HCT116 (cell line): ENCODE data around the gene GUK1. TPM values are rescaled to one million over a fixed set of nuclear protein-coding genes. Genes with fewer than 3 reads are reported as not detected.

Experiments
- ATAC-seq: fragments of 200-7000 bp; cut with Tn5 transposase; 2 replicates; pipeline ENCODE4 v1.9.1; 2020; ENCODE audit warnings: mild to moderate bottlenecking, moderate library complexity
- BruUV-seq: library from RNA; stranded (reverse); fragments of 400-500 nt; replicated peaks from 2 replicates; lab custom pipeline; 2021; lab: Mats Ljungman, UMichigan
- CTCF ChIA-PET: fragments of 300-600 bp; sonication (Branson Sonifier 250); formaldehyde crosslinking; loops from one replicate; lab custom pipeline; 2021; ENCODE audit warnings: antibody characterized with exemption; lab: Charles Lee
- POLR2A ChIA-PET: fragments of 300-600, 350-600 bp; sonication (Branson Sonifier 250); formaldehyde crosslinking; loops from one replicate; lab custom pipeline; 2021; ENCODE audit warnings: antibody characterized with exemption; lab: Charles Lee
- RAD21 ChIA-PET, 2 experiments: fragments of 300-600 bp; sonication (Branson Sonifier 250); formaldehyde crosslinking; loops; one replicate each; lab custom pipeline; 2023; ENCODE audit warnings: low total read pairs in 2 of 2; ENCODE audit not compliant: uncharacterized antibody in 2 of 2, unreplicated experiment in 2 of 2, low non-redundant PET in 1 of 2; lab: Charles Lee
- DNase-seq: peaks from one replicate; pipeline ENCODE4 v3.0.0-alpha.2; 2010; ENCODE audit warnings: low read depth, low spot score
- H2AFZ ChIP-seq: fragments of 200-600 bp; shearing (Covaris generic), sonication (generic); 2 replicates; pipeline ENCODE4 v1.6.1; 2017; ENCODE audit warnings: low read depth, mixed run types, mixed read lengths, antibody characterized with exemption, low read length; ENCODE audit not compliant: poor library complexity, severe bottlenecking
- H3K27ac ChIP-seq: 2 replicates; pipeline ENCODE4 v1.5.1; 2012; ENCODE audit warnings: low read depth, low read length
- H3K27me3 ChIP-seq: fragments of 200-600 bp; sonication (generic); 2 replicates; pipeline ENCODE4 v1.6.1; 2016; ENCODE audit warnings: mixed run types, low read length, mixed read lengths; ENCODE audit not compliant: insufficient read depth
- H3K36me3 ChIP-seq, 2 experiments: fragments of 200-500 bp in 1 of 2; fragments of 200-600 bp in 1 of 2; sonication (Bioruptor generic) in 1 of 2; sonication (generic) in 1 of 2; 2 replicates each; pipeline versions ENCODE4 v1.5.1 to v1.6.1; 2014 to 2016; ENCODE audit warnings: low read length in 2 of 2, inconsistent platforms in 1 of 2, mixed read lengths in 1 of 2, mixed run types in 1 of 2; ENCODE audit not compliant: insufficient read depth in 2 of 2, control insufficient read depth in 1 of 2
- H3K4me1 ChIP-seq, 2 experiments: fragments of 200-600 bp in 1 of 2; sonication (generic) in 1 of 2; 2 replicates each; pipeline versions ENCODE4 v1.5.1 to v1.6.1; 2012 to 2017; ENCODE audit warnings: low read length in 2 of 2, inconsistent platforms in 1 of 2, mild to moderate bottlenecking in 1 of 2, mixed read lengths in 1 of 2, mixed run types in 1 of 2, moderate library complexity in 1 of 2; ENCODE audit not compliant: insufficient read depth in 2 of 2, control insufficient read depth in 1 of 2
- H3K4me2 ChIP-seq: fragments of 200-600 bp; sonication (generic); 2 replicates; pipeline ENCODE4 v1.6.1; 2017; ENCODE audit warnings: mixed run types, low read length, mixed read lengths
- H3K4me3 ChIP-seq, 2 experiments: fragments of 200-600 bp in 1 of 2; sonication (generic) in 1 of 2; replicated peaks in 1 of 2; 2 replicates each; pipeline ENCODE4 v1.5.1; 2011 to 2016; ENCODE audit warnings: low read length in 2 of 2, control low read depth in 1 of 2, low read depth in 1 of 2, mild to moderate bottlenecking in 1 of 2, mixed read lengths in 1 of 2, mixed run types in 1 of 2
- H3K79me2 ChIP-seq: fragments of 200-600 bp; sonication (generic); 2 replicates; pipeline ENCODE4 v1.6.1; 2017; ENCODE audit warnings: mild to moderate bottlenecking, mixed run types, low read length, moderate library complexity, mixed read lengths; ENCODE audit not compliant: insufficient read depth
- H3K9ac ChIP-seq: fragments of 200-600 bp; sonication (generic); 2 replicates; pipeline ENCODE4 v1.6.1; 2016; ENCODE audit warnings: low read length, mixed read lengths
- H3K9me2 ChIP-seq: fragments of 200-600 bp; sonication (generic), shearing (Covaris generic); 2 replicates; pipeline ENCODE4 v1.6.1; 2017; ENCODE audit warnings: mixed run types, mild to moderate bottlenecking, moderate library complexity; ENCODE audit not compliant: insufficient read depth
- H3K9me3 ChIP-seq, 2 experiments: fragments of 200-500 bp in 1 of 2; fragments of 200-600 bp in 1 of 2; sonication (Bioruptor generic) in 1 of 2; sonication (generic) in 1 of 2; 2 replicates each; pipeline ENCODE4 v1.6.1; 2014 to 2017; ENCODE audit warnings: low read length in 2 of 2, mixed read lengths in 2 of 2, inconsistent platforms in 1 of 2, low read depth in 1 of 2, mild to moderate bottlenecking in 1 of 2, mixed run types in 1 of 2, moderate library complexity in 1 of 2; ENCODE audit not compliant: control insufficient read depth in 1 of 2, insufficient read depth in 1 of 2
- H4K20me1 ChIP-seq: fragments of 200-600 bp; sonication (generic), shearing (Covaris generic); 2 replicates; pipeline ENCODE4 v1.6.1; 2017; ENCODE audit warnings: mixed run types, mild to moderate bottlenecking, moderate library complexity; ENCODE audit not compliant: insufficient read depth
- CEBPB ChIP-seq: IDR thresholded peaks from 2 replicates; pipeline ENCODE4 v1.6.1; 2012; ENCODE audit warnings: low read depth
- EGR1 ChIP-seq: IDR thresholded peaks from 2 replicates; pipeline ENCODE4 v1.6.1; 2012; ENCODE audit warnings: low read depth
- EZH2 ChIP-seq: fragments of 200-600 bp; sonication (generic); IDR thresholded peaks from 2 replicates; pipeline ENCODE4 v1.6.1; 2017; ENCODE audit warnings: antibody characterized with exemption, mixed run types
- SIN3A ChIP-seq: IDR thresholded peaks from 2 replicates; pipeline ENCODE4 v1.6.1; 2012; ENCODE audit warnings: low read depth
- SP1 ChIP-seq: IDR thresholded peaks from 2 replicates; pipeline ENCODE4 v1.6.1; 2012; ENCODE audit warnings: low read depth
- SRF ChIP-seq: IDR thresholded peaks from 2 replicates; pipeline ENCODE4 v1.6.1; 2012; ENCODE audit warnings: low read depth
- TCF7L2 ChIP-seq: IDR thresholded peaks from 2 replicates; pipeline ENCODE4 v1.7.0; 2011; ENCODE audit warnings: borderline replicate concordance, inconsistent platforms; ENCODE audit not compliant: insufficient read depth, insufficient read length; ENCODE audit errors: extremely low read depth
- intact Hi-C: fragments of 100-400 bp; cut with micrococcal nuclease; formaldehyde crosslinking; loops from 2 replicates; pipeline ENCODE4 v1.10.0; 2022
- total RNA-seq: library from RNA; stranded (reverse); gene quantifications from one replicate; pipeline ENCODE4 v1.2.1, GENCODE V29; 2021; ENCODE audit not compliant: unreplicated experiment
- TF ChIP-seq, protein P1 (sequence below), 3 experiments: fragments of 200-600 bp in 1 of 3; sonication (generic) in 1 of 3; IDR thresholded peaks in 2 of 3; conservative IDR thresholded peaks in 1 of 3; 2 replicates each; pipeline ENCODE4 v1.5.1; 2012 to 2017; ENCODE audit warnings: low read depth in 2 of 3, low read length in 2 of 3, antibody characterized with exemption in 1 of 3, borderline replicate concordance in 1 of 3, control low read depth in 1 of 3, mild to moderate bottlenecking in 1 of 3, mixed read lengths in 1 of 3, mixed run types in 1 of 3, moderate library complexity in 1 of 3; ENCODE audit not compliant: insufficient read depth in 1 of 3
- TF ChIP-seq, protein P2 (sequence below): IDR thresholded peaks from 2 replicates; pipeline ENCODE4 v1.6.1; 2011; ENCODE audit warnings: mild to moderate bottlenecking, low read length, moderate library complexity; ENCODE audit not compliant: insufficient replicate concordance; ENCODE audit errors: extremely low read depth
- TF ChIP-seq, protein P3 (sequence below): IDR thresholded peaks from 2 replicates; pipeline ENCODE4 v1.6.1; 2012; ENCODE audit warnings: low read depth
- TF ChIP-seq, protein P4 (sequence below): IDR thresholded peaks from 2 replicates; pipeline ENCODE4 v1.6.1; 2012
- TF ChIP-seq, protein P5 (sequence below): IDR thresholded peaks from 2 replicates; pipeline ENCODE4 v1.6.1; 2012

GUK1 gene
- total RNA-seq, 1 experiment from 2014 or later, result 145 TPM

DNA sequence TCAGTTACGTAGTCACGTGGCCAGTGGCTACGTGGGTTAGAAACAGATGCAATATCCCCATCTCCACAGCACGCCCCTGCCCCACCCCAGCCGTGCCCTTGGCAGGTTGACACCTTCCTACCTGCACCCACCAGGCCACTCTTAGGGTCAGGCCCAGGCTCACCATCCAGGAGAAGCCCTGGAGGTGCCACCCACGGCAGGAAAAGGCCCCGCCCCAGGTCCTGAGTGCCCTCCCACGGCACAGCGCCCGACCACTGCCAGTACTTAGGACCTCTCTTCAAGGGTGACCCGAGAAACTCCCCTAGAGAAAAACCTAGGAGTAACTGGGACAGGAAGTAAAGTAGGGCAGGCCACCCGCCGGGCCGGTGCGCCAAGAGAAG is 38.5 kb upstream of the GUK1 start:
- CTCF ChIA-PET, result interaction anchor here (1.0 kb wide), 1 partner anchor 19 kb away, joined by 4 read pairs; the partner anchor contains the start of gene ARF1
- BruUV-seq, result no TSS peak
- DNase-seq, result no peak

More for the DNA sequence above, 38.5 kb upstream of the GUK1 start:
- H3K4me3 ChIP-seq, result peak overlapping the region; percentile 82 to 91
- TF ChIP-seq TCF7L2 (no peak), SRF (no peak), SP1 (no peak), EZH2 (no peak), EGR1 (no peak), SIN3A (no peak), CEBPB (no peak)
- TF ChIP-seq, protein P1, sequence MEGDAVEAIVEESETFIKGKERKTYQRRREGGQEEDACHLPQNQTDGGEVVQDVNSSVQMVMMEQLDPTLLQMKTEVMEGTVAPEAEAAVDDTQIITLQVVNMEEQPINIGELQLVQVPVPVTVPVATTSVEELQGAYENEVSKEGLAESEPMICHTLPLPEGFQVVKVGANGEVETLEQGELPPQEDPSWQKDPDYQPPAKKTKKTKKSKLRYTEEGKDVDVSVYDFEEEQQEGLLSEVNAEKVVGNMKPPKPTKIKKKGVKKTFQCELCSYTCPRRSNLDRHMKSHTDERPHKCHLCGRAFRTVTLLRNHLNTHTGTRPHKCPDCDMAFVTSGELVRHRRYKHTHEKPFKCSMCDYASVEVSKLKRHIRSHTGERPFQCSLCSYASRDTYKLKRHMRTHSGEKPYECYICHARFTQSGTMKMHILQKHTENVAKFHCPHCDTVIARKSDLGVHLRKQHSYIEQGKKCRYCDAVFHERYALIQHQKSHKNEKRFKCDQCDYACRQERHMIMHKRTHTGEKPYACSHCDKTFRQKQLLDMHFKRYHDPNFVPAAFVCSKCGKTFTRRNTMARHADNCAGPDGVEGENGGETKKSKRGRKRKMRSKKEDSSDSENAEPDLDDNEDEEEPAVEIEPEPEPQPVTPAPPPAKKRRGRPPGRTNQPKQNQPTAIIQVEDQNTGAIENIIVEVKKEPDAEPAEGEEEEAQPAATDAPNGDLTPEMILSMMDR (IDR thresholded peaks at IDR 0.05 in 2 of 3, conservative IDR thresholded peaks at IDR 0.05 in 1 of 3; ENCODE audit: borderline replicate concordance in 1 of 3, insufficient read depth in 1 of 3, low read depth in 2 of 3, low read length in 2 of 3), result no peak
- TF ChIP-seq, protein P2, sequence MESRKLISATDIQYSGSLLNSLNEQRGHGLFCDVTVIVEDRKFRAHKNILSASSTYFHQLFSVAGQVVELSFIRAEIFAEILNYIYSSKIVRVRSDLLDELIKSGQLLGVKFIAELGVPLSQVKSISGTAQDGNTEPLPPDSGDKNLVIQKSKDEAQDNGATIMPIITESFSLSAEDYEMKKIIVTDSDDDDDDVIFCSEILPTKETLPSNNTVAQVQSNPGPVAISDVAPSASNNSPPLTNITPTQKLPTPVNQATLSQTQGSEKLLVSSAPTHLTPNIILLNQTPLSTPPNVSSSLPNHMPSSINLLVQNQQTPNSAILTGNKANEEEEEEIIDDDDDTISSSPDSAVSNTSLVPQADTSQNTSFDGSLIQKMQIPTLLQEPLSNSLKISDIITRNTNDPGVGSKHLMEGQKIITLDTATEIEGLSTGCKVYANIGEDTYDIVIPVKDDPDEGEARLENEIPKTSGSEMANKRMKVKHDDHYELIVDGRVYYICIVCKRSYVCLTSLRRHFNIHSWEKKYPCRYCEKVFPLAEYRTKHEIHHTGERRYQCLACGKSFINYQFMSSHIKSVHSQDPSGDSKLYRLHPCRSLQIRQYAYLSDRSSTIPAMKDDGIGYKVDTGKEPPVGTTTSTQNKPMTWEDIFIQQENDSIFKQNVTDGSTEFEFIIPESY, result no peak
- TF ChIP-seq, protein P3, sequence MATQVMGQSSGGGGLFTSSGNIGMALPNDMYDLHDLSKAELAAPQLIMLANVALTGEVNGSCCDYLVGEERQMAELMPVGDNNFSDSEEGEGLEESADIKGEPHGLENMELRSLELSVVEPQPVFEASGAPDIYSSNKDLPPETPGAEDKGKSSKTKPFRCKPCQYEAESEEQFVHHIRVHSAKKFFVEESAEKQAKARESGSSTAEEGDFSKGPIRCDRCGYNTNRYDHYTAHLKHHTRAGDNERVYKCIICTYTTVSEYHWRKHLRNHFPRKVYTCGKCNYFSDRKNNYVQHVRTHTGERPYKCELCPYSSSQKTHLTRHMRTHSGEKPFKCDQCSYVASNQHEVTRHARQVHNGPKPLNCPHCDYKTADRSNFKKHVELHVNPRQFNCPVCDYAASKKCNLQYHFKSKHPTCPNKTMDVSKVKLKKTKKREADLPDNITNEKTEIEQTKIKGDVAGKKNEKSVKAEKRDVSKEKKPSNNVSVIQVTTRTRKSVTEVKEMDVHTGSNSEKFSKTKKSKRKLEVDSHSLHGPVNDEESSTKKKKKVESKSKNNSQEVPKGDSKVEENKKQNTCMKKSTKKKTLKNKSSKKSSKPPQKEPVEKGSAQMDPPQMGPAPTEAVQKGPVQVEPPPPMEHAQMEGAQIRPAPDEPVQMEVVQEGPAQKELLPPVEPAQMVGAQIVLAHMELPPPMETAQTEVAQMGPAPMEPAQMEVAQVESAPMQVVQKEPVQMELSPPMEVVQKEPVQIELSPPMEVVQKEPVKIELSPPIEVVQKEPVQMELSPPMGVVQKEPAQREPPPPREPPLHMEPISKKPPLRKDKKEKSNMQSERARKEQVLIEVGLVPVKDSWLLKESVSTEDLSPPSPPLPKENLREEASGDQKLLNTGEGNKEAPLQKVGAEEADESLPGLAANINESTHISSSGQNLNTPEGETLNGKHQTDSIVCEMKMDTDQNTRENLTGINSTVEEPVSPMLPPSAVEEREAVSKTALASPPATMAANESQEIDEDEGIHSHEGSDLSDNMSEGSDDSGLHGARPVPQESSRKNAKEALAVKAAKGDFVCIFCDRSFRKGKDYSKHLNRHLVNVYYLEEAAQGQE, result no peak
- TF ChIP-seq, protein P4, sequence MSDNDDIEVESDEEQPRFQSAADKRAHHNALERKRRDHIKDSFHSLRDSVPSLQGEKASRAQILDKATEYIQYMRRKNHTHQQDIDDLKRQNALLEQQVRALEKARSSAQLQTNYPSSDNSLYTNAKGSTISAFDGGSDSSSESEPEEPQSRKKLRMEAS, result no peak
- TF ChIP-seq, protein P5, sequence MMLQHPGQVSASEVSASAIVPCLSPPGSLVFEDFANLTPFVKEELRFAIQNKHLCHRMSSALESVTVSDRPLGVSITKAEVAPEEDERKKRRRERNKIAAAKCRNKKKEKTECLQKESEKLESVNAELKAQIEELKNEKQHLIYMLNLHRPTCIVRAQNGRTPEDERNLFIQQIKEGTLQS, result no peak
- TF ChIP-seq, all 23 proteins: peak for 0
- POLR2A ChIA-PET, result interaction anchor here (0.7 kb wide), 1 partner anchor 19 kb away, joined by 3 read pairs; the partner anchor contains the start of gene ARF1
- no peaks in the 10 kb centered on the region for H4K20me1 ChIP-seq
- no peaks in the 10 kb centered on the region for H3K9me3 ChIP-seq
- H3K27ac ChIP-seq, result peak overlapping the region; percentile 85; the same call in 1 of the 2 replicates
- H3K4me2 ChIP-seq, result peak overlapping the region; percentile 94
- intact Hi-C loops, result no loop called here
- RAD21 ChIA-PET, result interaction anchor here in 1 of 2 experiments (0.9 kb wide), 1 partner anchor 102 kb away, joined by 3 read pairs; no protein-coding TSS in a partner anchor
- H2AFZ ChIP-seq, result no peak overlapping the region
- H3K79me2 ChIP-seq, result peaks cover 56% of the 10 kb centered on the region
- peaks cover 2 to 21% of the 10 kb centered on the region in 2 experiments; a peak in 3 of 4 replicates for H3K4me1 ChIP-seq
- H3K27me3 ChIP-seq, result no peaks in the 10 kb centered on the region
- peak overlapping the region; percentile 91 for H3K9ac ChIP-seq
- H3K36me3 ChIP-seq, result peaks cover 15 to 33% of the 10 kb centered on the region in 2 experiments; a peak in 3 of 4 replicates
- no peaks in the 10 kb centered on the region for H3K9me2 ChIP-seq
- peak; percentile 4; the same call in 1 of the 2 replicates for ATAC-seq
